Stimulated activated CD4-positive, alpha-beta T cell treated with anti-CD3 and anti-CD28 coated beads, Interleukin-1b, Interleukin-23, amount 100 ng/mL, for 48 hours (primary cell): ENCODE results near the gene COL25A1.

Experiments used
- DNase-seq: peaks from one replicate; pipeline ENCODE4 v3.0.0-alpha.2; 2020

Gene COL25A1

GRCh38 chr4:109290918-109291317 is 11.5 kb downstream of the COL25A1 start:
- DNase-seq, result no peak

- DNase-seq, result no peak
These were observed 23.8 kb downstream of the COL25A1 start for GRCh38 chr4:109278594-109279031.

GRCh38 chr4:109276482-109277095 is 25.9 kb downstream of the COL25A1 start:
- no peak for DNase-seq

GRCh38 chr4:109275066-109275745 is 27.3 kb downstream of the COL25A1 start:
- no peak for DNase-seq

- DNase-seq, result no peak
These were observed 35.6 kb downstream of the COL25A1 start for GRCh38 chr4:109266891-109267290.

- DNase-seq, result no peak
These were observed 36.2 kb downstream of the COL25A1 start for GRCh38 chr4:109266236-109266635.

GRCh38 chr4:109263721-109264120 is 38.7 kb downstream of the COL25A1 start:
- no peak for DNase-seq

- DNase-seq, result no peak
These were observed 45.6 kb downstream of the COL25A1 start for GRCh38 chr4:109256818-109257217.

GRCh38 chr4:109254845-109255244 is 47.6 kb downstream of the COL25A1 start:
- no peak for DNase-seq

- DNase-seq, result no peak
These were observed 51.1 kb downstream of the COL25A1 start for GRCh38 chr4:109251396-109251795.

- DNase-seq, result no peak
These were observed 54.0 kb downstream of the COL25A1 start for GRCh38 chr4:109248322-109248900.

GRCh38 chr4:109243871-109244270 is 58.6 kb downstream of the COL25A1 start:
- no peak for DNase-seq

- DNase-seq, result no peak
These were observed 63.7 kb downstream of the COL25A1 start for GRCh38 chr4:109238746-109239145.

GRCh38 chr4:109235683-109236082 is 66.8 kb downstream of the COL25A1 start:
- DNase-seq, result no peak

- no peak for DNase-seq
These were observed 67.9 kb downstream of the COL25A1 start for GRCh38 chr4:109234596-109234995.

GRCh38 chr4:109233570-109233969 is 68.9 kb downstream of the COL25A1 start:
- DNase-seq, result no peak

GRCh38 chr4:109232681-109233080 is 69.8 kb downstream of the COL25A1 start:
- DNase-seq, result no peak

GRCh38 chr4:109231331-109231730 is 71.1 kb downstream of the COL25A1 start:
- DNase-seq, result no peak

- no peak for DNase-seq
These were observed 73.4 kb downstream of the COL25A1 start for GRCh38 chr4:109229028-109229427.

- no peak for DNase-seq
These were observed 84.2 kb downstream of the COL25A1 start for GRCh38 chr4:109218288-109218687.

- DNase-seq, result no peak
These were observed 86.3 kb downstream of the COL25A1 start for GRCh38 chr4:109216085-109216696.

GRCh38 chr4:109215506-109215905 is 87.0 kb downstream of the COL25A1 start:
- DNase-seq, result no peak

GRCh38 chr4:109214622-109215301 is 87.7 kb downstream of the COL25A1 start:
- DNase-seq, result no peak
